Left kidney (tissue), 2 donors: ENCODE measurements around the gene FOXP1. TPM values are rescaled to one million over a fixed set of nuclear protein-coding genes. Genes with fewer than 3 reads are reported as not detected.

Experiments used
- DNase-seq: peaks from one replicate; pipeline ENCODE4 v3.0.0-alpha.2; 2013
- polyA plus RNA-seq: library from polyadenylated mRNA; unstranded; fragments of 120-200 nt; gene quantifications from one replicate; pipeline ENCODE4 v1.2.1, GENCODE V29; 2013; ENCODE audit not compliant: insufficient read length

Gene FOXP1
- polyA plus RNA-seq, 1 donor: 46.7 TPM

DNA sequence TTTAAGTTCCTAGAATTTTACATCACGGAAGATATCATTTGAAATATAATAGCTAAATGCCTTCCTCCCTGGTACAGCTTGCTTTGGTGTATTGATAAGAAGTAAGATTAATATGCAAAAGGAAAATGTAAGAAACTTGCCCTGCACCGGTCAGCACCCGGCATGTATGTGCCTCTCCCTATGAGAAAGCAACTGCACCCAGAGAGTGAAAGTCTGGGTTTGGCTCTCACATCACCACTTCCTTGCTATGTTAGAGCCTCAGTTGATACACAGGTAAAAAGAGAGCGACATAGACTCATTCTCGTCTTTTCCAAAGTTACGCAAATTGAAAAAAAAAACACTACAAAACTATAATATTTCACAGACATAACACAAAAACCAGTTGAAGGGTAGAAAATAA lies 96.7 kb downstream of the FOXP1 start:
- DNase-seq: no peak

GRCh38 chr3:71485896-71486295 lies 97.6 kb downstream of the FOXP1 start:
- no peak for DNase-seq

GRCh38 chr3:71484452-71484851 lies 99.1 kb downstream of the FOXP1 start:
- DNase-seq: no peak

DNA sequence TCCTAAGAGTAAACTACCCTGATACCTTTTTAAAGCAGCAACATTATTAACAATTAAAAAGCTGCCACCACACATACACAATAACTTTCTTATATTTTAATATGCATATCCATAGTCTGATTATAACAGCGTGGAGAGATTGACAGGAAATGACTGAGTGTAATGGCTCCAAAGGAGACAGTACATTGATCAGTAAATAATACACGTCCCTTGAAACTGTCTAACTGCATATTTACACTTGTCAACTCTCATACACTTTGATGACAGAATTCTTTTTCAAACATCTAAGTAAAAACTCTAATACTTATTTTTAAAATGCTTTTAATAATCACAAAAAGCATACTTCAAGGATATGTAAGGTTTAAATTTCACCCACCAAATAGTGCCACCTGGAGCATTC lies 99.5 kb downstream of the FOXP1 start:
- no peak for DNase-seq

DNA sequence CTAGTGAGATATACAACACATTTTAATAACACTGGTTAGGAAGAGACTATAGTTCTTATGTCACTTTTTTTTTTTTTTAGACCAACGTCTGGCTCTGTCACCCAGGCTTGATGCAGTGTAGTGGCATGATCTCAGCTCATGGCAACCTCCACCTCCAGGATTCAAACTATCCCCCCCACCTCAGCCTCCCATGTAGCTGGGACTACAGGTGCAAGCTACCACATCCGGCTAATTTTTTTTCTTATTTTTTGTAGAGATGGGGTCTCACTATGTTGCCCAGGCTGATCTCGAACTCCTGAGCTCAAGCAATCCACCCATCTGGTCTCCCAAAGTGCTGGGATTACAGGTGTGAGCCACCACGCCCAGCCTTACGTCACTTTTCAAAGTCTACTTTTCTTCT lies 100.8 kb downstream of the FOXP1 start:
- DNase-seq: no peak

- DNase-seq: no peak
Observed at GRCh38 chr3:71478568-71478967, 105.0 kb downstream of the FOXP1 start.

DNA sequence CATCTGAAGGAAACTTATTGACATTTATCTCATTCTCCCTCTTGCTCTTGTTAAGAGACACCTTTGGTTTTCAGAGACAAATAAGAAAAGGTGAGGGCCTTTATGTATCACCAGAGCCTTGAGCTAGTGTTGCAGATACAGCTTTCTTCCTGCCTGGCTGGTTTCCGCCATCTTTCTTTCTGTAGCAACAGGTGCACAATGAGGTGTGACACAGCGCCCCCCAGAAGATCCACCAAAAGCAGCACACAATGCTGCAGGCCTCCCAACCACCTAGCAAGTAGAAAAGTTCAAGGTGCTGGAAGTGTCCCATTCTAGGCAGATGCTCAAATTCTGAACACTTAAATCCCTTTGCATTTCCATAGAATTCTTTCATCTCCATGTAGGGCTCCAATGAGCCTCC lies 106.6 kb downstream of the FOXP1 start:
- no peak for DNase-seq

GRCh38 chr3:71469138-71469435 lies 114.4 kb downstream of the FOXP1 start:
- DNase-seq: no peak

DNA sequence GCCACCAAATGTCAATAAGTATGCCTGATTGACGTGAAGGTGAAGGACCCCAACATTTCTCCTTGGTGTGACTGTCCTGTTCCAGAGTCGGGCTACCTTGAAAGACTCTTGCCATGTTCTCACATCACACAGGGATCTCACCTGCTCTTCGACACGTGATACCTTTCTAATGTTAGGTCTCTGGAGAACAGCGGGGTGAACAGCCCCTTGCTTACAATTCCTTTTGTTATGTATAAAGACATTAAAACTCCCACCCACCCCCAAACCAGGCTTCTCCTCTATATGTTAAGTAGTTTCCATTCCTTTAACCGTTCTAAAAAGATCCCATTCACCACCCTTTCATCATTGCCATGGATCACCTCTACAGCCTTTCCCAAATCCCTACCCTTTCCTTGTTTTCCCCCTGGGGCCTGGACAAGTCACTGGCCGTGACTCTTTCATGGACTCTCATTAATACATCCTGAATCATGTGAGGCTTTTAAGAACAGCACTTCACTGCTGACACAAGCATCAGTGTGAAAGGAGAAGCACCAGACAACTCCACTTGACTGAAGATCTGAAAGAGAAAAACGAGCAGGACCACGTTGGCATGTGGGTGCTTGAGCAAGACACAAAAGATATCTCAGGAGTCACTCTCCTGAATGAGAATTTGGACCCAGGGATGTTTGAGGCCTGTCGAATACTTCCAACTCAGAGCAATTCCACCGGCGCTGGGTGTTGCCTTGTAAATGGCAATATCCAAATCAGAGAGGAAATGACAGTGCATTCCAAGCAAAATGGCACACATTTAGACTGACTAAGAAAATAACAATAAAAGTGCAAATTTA lies 115.0 kb downstream of the FOXP1 start:
- no peak for DNase-seq

DNA sequence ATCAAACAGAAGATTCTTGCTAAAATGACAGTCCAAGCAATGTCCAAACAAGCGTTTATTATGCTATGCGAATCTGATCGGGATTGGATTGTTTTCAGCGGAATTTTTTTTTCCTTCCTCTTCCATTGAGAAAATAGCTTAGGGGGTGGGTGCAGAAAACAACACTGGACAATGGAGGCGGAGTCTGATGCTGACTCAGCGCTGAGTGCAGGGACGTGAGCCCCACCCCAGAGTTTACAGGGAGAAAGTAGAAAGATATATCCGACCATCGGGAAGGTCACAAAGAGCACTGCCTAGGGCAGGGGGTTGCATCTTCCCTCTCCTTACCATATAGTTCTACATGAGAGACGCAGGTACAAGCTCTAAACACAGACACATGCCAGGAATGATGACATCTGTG lies 117.0 kb downstream of the FOXP1 start:
- DNase-seq: no peak

GRCh38 chr3:71465371-71466036 lies 118.0 kb downstream of the FOXP1 start:
- DNase-seq: no peak

- DNase-seq: no peak
Observed at GRCh38 chr3:71464613-71465012, 118.9 kb downstream of the FOXP1 start.

GRCh38 chr3:71463617-71464016 lies 119.9 kb downstream of the FOXP1 start:
- no peak for DNase-seq

- DNase-seq: no peak
Observed at GRCh38 chr3:71462586-71462985, 120.9 kb downstream of the FOXP1 start.

DNA sequence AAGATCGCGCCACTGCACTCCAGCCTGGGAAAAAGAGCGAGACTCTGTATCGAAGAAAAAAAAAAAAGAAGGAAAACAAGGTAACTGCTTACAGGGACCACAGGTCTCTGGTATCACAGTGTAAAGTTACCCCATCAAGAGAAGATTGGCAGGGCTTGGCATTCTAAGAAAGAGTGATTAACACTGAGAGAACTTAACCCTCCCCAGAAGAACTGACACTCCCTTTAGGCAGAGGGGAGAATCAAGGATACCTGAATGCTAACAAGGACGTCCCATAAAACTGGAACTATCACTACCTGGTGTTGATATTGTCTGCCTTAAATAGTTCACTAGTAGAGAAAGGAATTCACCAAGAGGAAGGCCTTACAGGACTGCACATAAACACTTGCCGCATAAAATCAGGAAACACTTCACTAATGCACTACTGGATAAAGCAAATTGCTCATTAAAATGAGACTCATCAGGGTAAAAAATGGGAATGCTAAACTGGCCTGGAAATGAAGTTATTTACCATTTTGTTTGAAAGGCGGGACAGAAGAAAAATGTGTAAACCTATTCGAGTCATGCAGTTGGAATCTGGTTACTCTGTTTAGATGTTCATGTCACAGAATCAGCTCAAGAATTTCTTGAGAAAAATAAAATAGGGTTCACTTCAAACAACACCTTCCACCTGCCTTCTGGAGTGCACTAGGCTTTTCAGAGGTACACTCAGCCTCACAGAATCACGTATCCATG lies 121.6 kb downstream of the FOXP1 start:
- no peak for DNase-seq

- DNase-seq: no peak
Observed at GRCh38 chr3:71461114-71461513, 122.4 kb downstream of the FOXP1 start.

GRCh38 chr3:71458895-71459294 lies 124.6 kb downstream of the FOXP1 start:
- DNase-seq: no peak

DNA sequence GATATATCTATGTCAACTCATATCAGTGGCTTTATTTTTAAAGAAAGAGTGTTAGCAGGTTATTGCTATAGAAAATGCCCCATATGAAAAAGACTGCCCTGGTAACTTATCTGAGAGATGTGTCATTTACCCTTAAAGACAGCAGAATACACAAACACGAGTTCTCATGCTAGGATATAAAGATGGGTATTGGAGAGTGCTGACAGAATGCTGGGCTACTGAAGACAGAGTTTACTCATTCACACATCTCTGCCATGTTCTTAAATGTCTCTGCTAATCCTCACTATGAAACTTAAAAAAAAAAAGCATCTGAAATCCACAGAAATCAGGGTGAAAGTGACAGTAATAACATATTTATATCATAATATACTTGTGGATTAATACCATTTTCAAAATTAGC lies 126.7 kb downstream of the FOXP1 start:
- no peak for DNase-seq

- DNase-seq: no peak
Observed at GRCh38 chr3:71456156-71456555, 127.4 kb downstream of the FOXP1 start.

DNA sequence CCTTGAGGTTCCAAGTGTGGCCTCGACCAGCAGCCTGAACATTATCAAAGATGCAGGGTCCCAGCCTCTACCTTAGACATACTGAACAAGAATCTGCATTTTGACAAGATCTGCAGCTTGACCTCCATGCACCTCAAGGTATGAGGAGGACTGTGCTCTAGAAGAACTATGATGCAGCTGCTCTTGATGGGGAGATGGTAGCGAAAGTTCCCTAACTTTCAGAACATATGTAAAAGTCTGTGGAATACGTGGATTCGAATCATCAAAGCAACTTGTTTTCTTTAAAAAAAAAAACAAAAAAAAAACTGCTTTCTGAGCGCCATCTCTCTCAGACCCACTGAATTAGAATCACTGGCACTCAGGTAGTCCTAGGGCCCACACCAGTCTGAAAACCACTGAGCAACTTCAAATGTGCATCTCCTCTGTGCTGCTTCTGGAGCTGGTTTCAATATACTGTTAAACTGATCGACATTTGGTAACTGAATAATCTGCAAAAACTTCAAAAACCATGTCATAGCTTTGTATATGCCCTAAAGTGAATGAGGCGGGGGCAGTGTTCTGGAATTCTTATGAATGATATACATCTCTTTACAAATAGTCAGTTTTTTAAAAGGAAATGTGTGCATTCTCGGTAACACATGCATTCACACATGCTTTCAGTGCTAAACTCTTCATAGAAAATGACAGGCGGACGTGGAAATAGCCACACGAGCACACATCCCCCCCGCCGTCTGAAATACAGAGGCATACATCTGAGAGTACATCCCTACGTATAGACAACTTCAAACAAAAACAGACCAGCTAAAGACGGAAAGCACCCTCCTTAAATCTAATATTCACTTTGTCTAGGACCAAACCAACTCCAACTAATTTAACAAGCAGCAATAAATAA lies 128.8 kb downstream of the FOXP1 start:
- no peak for DNase-seq

DNA sequence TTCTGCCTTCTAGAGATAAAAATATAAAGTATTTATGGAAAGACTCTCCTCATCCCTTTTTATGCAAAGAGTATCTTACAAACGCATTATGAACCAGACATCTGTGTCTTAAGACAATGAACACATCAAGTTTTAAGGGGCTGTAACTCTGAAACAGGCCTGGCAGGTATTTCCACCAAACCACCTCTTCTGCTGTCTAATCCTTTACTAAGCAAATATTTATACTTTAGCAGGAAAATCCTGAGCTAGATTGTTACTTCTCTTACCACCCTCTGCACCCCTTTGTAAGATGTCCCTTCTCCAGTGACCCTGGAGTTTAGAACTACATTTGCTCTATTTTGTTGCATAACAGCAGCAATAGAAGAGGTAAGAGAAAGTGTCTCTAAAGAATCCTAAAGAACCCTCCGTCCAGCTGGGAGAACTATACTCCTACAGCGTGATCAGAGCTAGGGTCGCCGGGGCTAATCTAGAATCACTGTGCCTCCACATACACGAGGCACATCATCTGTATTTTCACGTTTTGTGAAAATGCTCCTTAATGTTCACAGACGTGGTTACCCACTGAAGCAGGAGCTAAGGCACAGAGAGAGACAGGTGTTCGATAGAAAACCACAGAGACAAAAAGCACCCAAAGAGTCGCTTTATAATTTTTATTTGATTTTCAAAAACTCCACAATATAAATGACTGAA lies 129.6 kb downstream of the FOXP1 start:
- no peak for DNase-seq

DNA sequence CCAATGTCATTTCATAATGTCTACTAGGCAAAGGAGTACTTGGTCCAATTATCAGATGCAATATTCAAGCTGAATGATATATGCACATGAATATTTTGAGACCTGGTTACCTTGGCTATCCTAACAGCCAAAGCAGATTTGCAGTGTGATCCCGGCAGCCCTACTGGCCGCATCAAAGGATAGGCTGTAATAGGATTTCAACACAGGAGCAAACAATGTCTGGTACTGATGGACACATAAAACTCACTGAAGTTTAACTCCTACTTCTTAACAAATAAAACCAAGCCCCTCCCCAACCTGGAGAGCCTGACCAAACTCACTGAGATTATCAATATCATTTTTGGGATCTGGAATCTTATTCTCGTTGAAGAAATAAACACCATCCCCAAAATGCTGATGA lies 130.2 kb downstream of the FOXP1 start:
- no peak for DNase-seq
